Transverse colon (tissue), 4 donors: ENCODE measurements around the gene IDH3B. TPM values are rescaled to one million over a fixed set of nuclear protein-coding genes. Genes with fewer than 3 reads are reported as not detected.

Source experiments
- DNase-seq: peaks from one replicate; pipeline ENCODE4 v3.0.0-alpha.2; 2019
- H3K27ac ChIP-seq, 4 donors: fragments of 200-600 bp; sonication (generic); 2 replicates each; pipeline ENCODE4 v1.5.1; 2016 to 2018; ENCODE audit warnings: inconsistent platforms in 4 of 4
- H3K27me3 ChIP-seq: fragments of 200-600 bp; sonication (generic); 2 replicates; pipeline ENCODE4 v1.5.1; 2017; ENCODE audit warnings: inconsistent platforms
- H3K36me3 ChIP-seq, 4 donors: fragments of 200-600 bp; sonication (generic); 2 replicates each; pipeline ENCODE4 v1.5.1; 2017 to 2019; ENCODE audit warnings: inconsistent platforms in 4 of 4
- H3K4me1 ChIP-seq, 4 donors: fragments of 200-600 bp; sonication (generic); 2 replicates each; pipeline ENCODE4 v1.5.1; 2017 to 2020; ENCODE audit warnings: inconsistent platforms in 4 of 4
- H3K4me3 ChIP-seq, 4 donors: fragments of 200-600 bp; sonication (generic); 1 replicate in 1 of 4; 2 replicates in 3 of 4; pipeline versions ENCODE4 v1.5.1 to v1.6.1; 2017 to 2019; ENCODE audit warnings: inconsistent platforms in 4 of 4
- H3K9me3 ChIP-seq, 2 donors: fragments of 200-600 bp; sonication (generic); 2 replicates each; pipeline ENCODE4 v1.5.1; 2017 to 2019; ENCODE audit warnings: inconsistent platforms in 2 of 2
- EP300 ChIP-seq: sonication (generic); formaldehyde crosslinking; IDR thresholded peaks from one replicate; pipeline ENCODE4 v1.6.1; 2017; ENCODE audit warnings: antibody characterized with exemption, low read depth
- POLR2A ChIP-seq: fragments of 450-650 bp; IDR thresholded peaks from one replicate; pipeline ENCODE4 v1.6.1; 2016; ENCODE audit warnings: antibody characterized with exemption, mild to moderate bottlenecking, moderate library complexity
- POLR2AphosphoS5 ChIP-seq, 3 donors: sonication (generic); formaldehyde crosslinking; IDR thresholded peaks; one replicate each; pipeline ENCODE4 v1.6.1; 2016; ENCODE audit warnings: antibody characterized with exemption in 3 of 3
- WGBS, 2 donors: methylation state at CpG; one replicate each; pipeline ENCODE4 v1.1.5; 2018; ENCODE audit warnings: low coverage in 1 of 2; 5-methylcytosine and 5-hydroxymethylcytosine counted together
- in situ Hi-C, 4 donors: fragments of 200-750 bp; cut with MboI; loops; one replicate each; pipeline versions ENCODE4 v1.15.0 to v1.15.1; 2017; ENCODE audit warnings: low sequenced_read_pairs in 3 of 4, low pct_ligation_motif_present in 1 of 4, low pct_unique_long_range_greater_than_20kb in 1 of 4
- intact Hi-C: fragments of 100-400 bp; cut with DNase I; formaldehyde crosslinking; loops from one replicate; pipeline ENCODE4 v1.15.1; 2023; ENCODE audit warnings: low total_unique reads
- total RNA-seq, 4 donors: library from RNA; depleted of rRNA; stranded (reverse); fragments of >200 nt; gene quantifications; one replicate each; pipeline ENCODE4 v1.1.0, GENCODE V29; 2016
- TF ChIP-seq, protein P1 (sequence below), 5 experiments: fragments of 200-600 bp in 3 of 5; fragments of 450-650 bp in 2 of 5; sonication (generic) in 3 of 5; IDR thresholded peaks; 1 replicate in 2 of 5; 2 replicates in 3 of 5; pipeline ENCODE4 v1.5.1; 2016 to 2017; ENCODE audit warnings: antibody characterized with exemption in 5 of 5, inconsistent platforms in 3 of 5, mild to moderate bottlenecking in 2 of 5, moderate library complexity in 1 of 5

IDH3B gene
- total RNA-seq, 4 donors from 2014 or later: 71.8 to 152 (median 106) TPM

DNA sequence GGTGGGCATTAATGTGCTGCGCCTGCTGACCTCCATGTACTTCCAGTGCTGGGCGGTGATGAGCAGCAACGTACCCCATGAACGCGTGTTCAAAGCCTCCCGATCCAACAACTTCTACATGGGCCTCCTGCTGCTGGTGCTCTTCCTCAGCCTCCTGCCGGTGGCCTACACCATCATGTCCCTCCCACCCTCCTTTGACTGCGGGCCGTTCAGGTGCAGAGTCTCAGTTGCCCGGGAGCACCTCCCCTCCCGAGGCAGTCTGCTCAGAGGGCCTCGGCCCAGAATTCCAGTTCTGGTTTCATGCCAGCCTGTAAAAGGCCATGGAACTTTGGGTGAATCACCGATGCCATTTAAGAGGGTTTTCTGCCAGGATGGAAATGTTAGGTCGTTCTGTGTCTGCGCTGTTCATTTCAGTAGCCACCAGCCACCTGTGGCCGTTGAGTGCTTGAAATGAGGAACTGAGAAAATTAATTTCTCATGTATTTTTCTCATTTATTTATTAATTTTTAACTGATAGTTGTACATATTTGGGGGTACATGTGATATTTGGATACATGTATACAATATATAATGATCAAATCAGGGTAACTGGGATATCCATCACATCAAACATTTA is 46.8 kb downstream of the IDH3B start:
- Histone ChIP-seq H3K27me3 (no peaks in the 10 kb centered on the region), H3K9me3 (no peaks in the 10 kb centered on the region), H3K4me1 (no peaks in the 10 kb centered on the region), H3K36me3 (no peaks in the 10 kb centered on the region), H3K4me3 (no peak overlapping the region), H3K27ac (no peak overlapping the region)
- in situ Hi-C loops (no loop called here), intact Hi-C loops (no loop called here)
- no peak for DNase-seq
- TF ChIP-seq, protein P1, sequence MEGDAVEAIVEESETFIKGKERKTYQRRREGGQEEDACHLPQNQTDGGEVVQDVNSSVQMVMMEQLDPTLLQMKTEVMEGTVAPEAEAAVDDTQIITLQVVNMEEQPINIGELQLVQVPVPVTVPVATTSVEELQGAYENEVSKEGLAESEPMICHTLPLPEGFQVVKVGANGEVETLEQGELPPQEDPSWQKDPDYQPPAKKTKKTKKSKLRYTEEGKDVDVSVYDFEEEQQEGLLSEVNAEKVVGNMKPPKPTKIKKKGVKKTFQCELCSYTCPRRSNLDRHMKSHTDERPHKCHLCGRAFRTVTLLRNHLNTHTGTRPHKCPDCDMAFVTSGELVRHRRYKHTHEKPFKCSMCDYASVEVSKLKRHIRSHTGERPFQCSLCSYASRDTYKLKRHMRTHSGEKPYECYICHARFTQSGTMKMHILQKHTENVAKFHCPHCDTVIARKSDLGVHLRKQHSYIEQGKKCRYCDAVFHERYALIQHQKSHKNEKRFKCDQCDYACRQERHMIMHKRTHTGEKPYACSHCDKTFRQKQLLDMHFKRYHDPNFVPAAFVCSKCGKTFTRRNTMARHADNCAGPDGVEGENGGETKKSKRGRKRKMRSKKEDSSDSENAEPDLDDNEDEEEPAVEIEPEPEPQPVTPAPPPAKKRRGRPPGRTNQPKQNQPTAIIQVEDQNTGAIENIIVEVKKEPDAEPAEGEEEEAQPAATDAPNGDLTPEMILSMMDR (IDR thresholded peaks at IDR 0.05): no peak
- TF ChIP-seq POLR2A (no peak), EP300 (no peak), POLR2AphosphoS5 (IDR thresholded peaks at IDR 0.05) (no peak)
- WGBS, 2 donors: 83 to 92% methylated on average over 4 to 16 of the region's 16 CpGs

DNA sequence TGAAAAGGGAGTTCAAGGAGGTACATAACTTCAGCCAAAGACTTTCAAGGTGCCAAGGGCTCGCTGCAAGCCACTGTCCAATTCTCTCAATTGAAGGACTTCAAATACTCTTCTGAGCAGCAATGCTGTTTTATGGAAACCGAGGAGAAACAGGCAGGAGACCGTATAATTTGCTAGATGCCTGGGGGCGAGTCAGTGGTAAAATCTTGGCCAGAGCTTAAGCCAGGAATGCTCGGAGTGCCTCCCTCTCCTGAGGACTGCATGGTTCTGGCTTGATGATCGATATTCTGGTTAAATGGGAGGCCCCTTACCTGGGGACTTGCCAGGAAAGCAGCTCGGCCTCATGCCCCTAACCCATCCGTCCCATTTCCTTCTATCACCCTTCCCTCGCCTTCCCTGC is 47.4 kb downstream of the IDH3B start:
- in situ Hi-C loops (no loop called here), intact Hi-C loops (no loop called here)

DNA sequence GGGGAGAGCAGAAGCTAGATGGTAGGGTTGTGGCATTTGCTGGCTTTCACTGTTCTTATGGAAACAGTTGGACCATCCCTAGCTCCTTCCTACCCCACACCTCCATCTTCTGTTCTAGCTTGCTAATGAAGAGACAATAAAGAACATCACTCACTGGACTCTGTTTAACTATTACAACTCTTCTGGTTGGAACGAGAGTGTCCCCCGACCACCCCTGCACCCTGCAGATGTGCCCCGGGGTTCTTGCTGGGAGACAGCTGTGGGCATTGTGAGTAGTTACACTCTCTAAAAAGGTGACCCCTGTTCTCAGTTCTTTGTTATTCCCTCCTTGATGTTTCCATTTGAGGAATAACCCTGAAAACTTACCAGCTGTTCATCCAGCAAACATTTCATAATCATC is 51.9 kb downstream of the IDH3B start:
- Histone ChIP-seq H3K36me3 (no peaks in the 10 kb centered on the region), H3K27me3 (peaks cover 9% of the 10 kb centered on the region), H3K27ac (no peak overlapping the region), H3K4me1 (no peaks in the 10 kb centered on the region), H3K9me3 (peaks cover 3 to 4% of the 10 kb centered on the region in 2 donors), H3K4me3 (no peak overlapping the region)
- in situ Hi-C loops (no loop called here), intact Hi-C loops (no loop called here)
- WGBS, 2 donors: 84% methylated on average over 3 of the region's 3 CpGs; no CpG with 5 or more reads in 1 of the 2 donors
- DNase-seq: no peak
- TF ChIP-seq EP300: no peak
- no peak for TF ChIP-seq POLR2A
- TF ChIP-seq POLR2AphosphoS5 (IDR thresholded peaks at IDR 0.05): no peak
- TF ChIP-seq, protein P1 (IDR thresholded peaks at IDR 0.05): no peak

More for the DNA sequence above, 47.4 kb downstream of the IDH3B start:
- no peaks in the 10 kb centered on the region for H3K4me1 ChIP-seq
- DNase-seq: no peak
- TF ChIP-seq POLR2AphosphoS5 (IDR thresholded peaks at IDR 0.05) (no peak), EP300 (no peak), POLR2A (no peak)
- TF ChIP-seq, protein P1 (IDR thresholded peaks at IDR 0.05): no peak
- 60 to 81% methylated on average over 2 to 9 of the region's 9 CpGs for WGBS, 2 donors
- H3K27me3 ChIP-seq: no peaks in the 10 kb centered on the region
- H3K4me3 ChIP-seq: no peak overlapping the region
- H3K27ac ChIP-seq: no peak overlapping the region
- H3K9me3 ChIP-seq: no peaks in the 10 kb centered on the region
- no peaks in the 10 kb centered on the region for H3K36me3 ChIP-seq

DNA sequence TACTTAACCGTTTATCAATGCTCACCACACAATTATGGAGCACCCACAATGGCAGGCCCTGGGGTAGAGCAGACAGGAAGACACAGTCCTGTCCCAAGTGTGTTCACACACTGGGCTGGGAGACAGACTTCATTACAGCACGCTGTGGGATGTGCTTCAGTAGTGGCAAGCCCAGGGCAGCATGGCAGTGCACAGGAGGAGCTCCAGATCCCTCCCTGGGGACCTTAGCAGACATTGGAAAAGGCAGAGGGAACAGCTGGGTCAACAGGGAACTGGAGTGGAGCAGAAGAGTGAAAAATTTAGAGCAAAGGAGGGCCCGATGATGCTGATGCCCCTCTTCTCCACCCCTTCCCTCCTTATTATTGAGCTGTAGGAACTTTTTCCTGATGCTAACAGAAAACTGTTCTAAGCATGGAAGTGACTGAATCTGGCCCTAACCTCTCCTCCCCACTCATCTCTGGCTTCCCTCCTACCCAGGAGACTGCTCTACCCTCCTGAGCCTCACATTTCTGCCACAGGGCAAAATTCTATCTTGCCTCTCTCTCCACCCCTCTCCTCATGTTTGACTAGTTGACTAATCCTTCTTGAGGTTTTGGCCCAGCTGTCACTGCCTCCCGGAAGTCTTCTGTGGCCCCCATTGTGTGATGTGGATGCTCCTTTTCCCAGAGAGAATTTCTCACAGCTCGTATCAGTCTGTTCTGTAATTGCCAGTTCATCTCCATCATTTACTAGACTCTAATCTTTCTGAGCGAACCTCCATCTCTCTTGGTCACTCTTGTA is 52.9 kb downstream of the IDH3B start:
- WGBS, 2 donors: 64 to 65% methylated on average over 4 to 6 of the region's 6 CpGs
- H3K36me3 ChIP-seq: no peaks in the 10 kb centered on the region
- no peaks in the 10 kb centered on the region for H3K4me1 ChIP-seq
- intact Hi-C loops: no loop called here
- in situ Hi-C loops: no loop called here
- TF ChIP-seq EP300 (no peak), POLR2A (no peak), POLR2AphosphoS5 (IDR thresholded peaks at IDR 0.05) (no peak)
- TF ChIP-seq, protein P1 (IDR thresholded peaks at IDR 0.05): no peak
- H3K27ac ChIP-seq: no peak overlapping the region
- H3K4me3 ChIP-seq: no peak overlapping the region
- DNase-seq: no peak
- H3K9me3 ChIP-seq: peaks cover 6 to 8% of the 10 kb centered on the region in 2 donors
- H3K27me3 ChIP-seq: peaks cover 9% of the 10 kb centered on the region
